Stomach (tissue), 9 donors: ENCODE measurements around the gene PTPRC. TPM values are rescaled to one million over a fixed set of nuclear protein-coding genes. Genes with fewer than 3 reads are reported as not detected.

Experiments used
- DNase-seq, 2 donors: peaks; one replicate each; pipeline versions ENCODE4 v3.0.0 to v3.0.0-alpha.2; 2013 to 2019
- H3K27ac ChIP-seq, 5 donors: fragments of 200-600 bp in 4 of 5; sonication (generic) in 4 of 5; one replicate each; pipeline ENCODE4 v1.5.1; 2013 to 2019; ENCODE audit warnings: mild to moderate bottlenecking in 1 of 5, moderate library complexity in 1 of 5
- H3K27me3 ChIP-seq, 3 donors: fragments of 200-600 bp; sonication (generic); one replicate each; pipeline ENCODE4 v1.5.1; 2017 to 2019; ENCODE audit warnings: mixed run types in 1 of 3
- H3K36me3 ChIP-seq, 4 donors: fragments of 200-600 bp; sonication (generic); 1 replicate in 3 of 4; 2 replicates in 1 of 4; pipeline ENCODE4 v1.5.1; 2016 to 2019
- H3K4me1 ChIP-seq, 4 donors: fragments of 200-600 bp; sonication (generic); one replicate each; pipeline ENCODE4 v1.5.1; 2016 to 2019
- H3K4me3 ChIP-seq, 4 donors: fragments of 200-600 bp; sonication (generic) in 3 of 4; one replicate each; pipeline ENCODE4 v1.5.1; 2016 to 2019; ENCODE audit warnings: mild to moderate bottlenecking in 1 of 4
- H3K9me3 ChIP-seq, 4 donors: fragments of 200-600 bp; sonication (generic); one replicate each; pipeline ENCODE4 v1.5.1; 2016 to 2019
- CTCF ChIP-seq, 7 experiments: fragments of 450-650 bp in 4 of 7; fragments of 200-600 bp in 3 of 7; sonication (generic) in 3 of 7; IDR thresholded peaks; one replicate each; pipeline ENCODE4 v1.5.1; 2016 to 2019; ENCODE audit warnings: antibody characterized with exemption in 7 of 7, control low read depth in 2 of 7, mild to moderate bottlenecking in 1 of 7
- EP300 ChIP-seq: sonication (generic); formaldehyde crosslinking; IDR thresholded peaks from one replicate; pipeline ENCODE4 v1.6.1; 2017; ENCODE audit warnings: antibody characterized with exemption
- POLR2A ChIP-seq, 4 donors: fragments of 450-650 bp; IDR thresholded peaks; one replicate each; pipeline ENCODE4 v1.6.1; 2016; ENCODE audit warnings: antibody characterized with exemption in 4 of 4, control low read depth in 2 of 4, mild to moderate bottlenecking in 1 of 4, moderate library complexity in 1 of 4
- POLR2AphosphoS5 ChIP-seq, 3 donors: sonication (generic); formaldehyde crosslinking; IDR thresholded peaks; one replicate each; pipeline ENCODE4 v1.6.1; 2016; ENCODE audit warnings: antibody characterized with exemption in 3 of 3
- WGBS, 5 donors: extraction: QIAGEN DNeasy Blood & Tissue Kit in 3 of 5; methylation state at CpG; one replicate each; pipeline versions ENCODE4 v1.1.5 to v1.1.7; 2013 to 2018; 5-methylcytosine and 5-hydroxymethylcytosine counted together
- intact Hi-C: fragments of 100-400 bp; cut with DNase I; formaldehyde crosslinking; loops from one replicate; pipeline ENCODE4 v1.15.1; 2023; ENCODE audit warnings: low total_unique reads
- polyA plus RNA-seq, 3 donors: library from polyadenylated mRNA; stranded (reverse); fragments of 200-250 nt; gene quantifications; one replicate each; pipeline ENCODE4 v1.2.3, GENCODE V29; 2013
- total RNA-seq, 5 donors: library from RNA; depleted of rRNA; stranded (reverse); fragments of >200 nt; gene quantifications; one replicate each; pipeline versions ENCODE4 v1.1.0 to v1.2.3, GENCODE V29; 2014 to 2016
- donor health status: healthy with polysubstance abuse.
- donor health status: Bipolar disorder and iron deficiency.
- donor health status: healthy.

The PTPRC gene
- total and polyA plus RNA-seq, 8 donors = 0.58 to 50.9 (median 15.2) TPM

GRCh38 chr1:198629610-198630009 is 9.2 kb upstream of the PTPRC start:
- TF ChIP-seq CTCF (IDR thresholded peaks at IDR 0.05) (no peak), POLR2A (IDR thresholded peaks at IDR 0.05) (no peak), POLR2AphosphoS5 (IDR thresholded peaks at IDR 0.05) (no peak), EP300 (no peak)
- Histone ChIP-seq H3K36me3 (no peaks in the 10 kb centered on the region), H3K27ac (no peak overlapping the region), H3K4me1 (no peaks in the 10 kb centered on the region), H3K4me3 (no peak overlapping the region), H3K9me3 (no peaks in the 10 kb centered on the region), H3K27me3 (no peaks in the 10 kb centered on the region)
- intact Hi-C loops = no loop called here
- DNase-seq = no peak

GRCh38 chr1:198630863-198631262 is 8.0 kb upstream of the PTPRC start:
- no peak for TF ChIP-seq POLR2AphosphoS5 (IDR thresholded peaks at IDR 0.05)
- TF ChIP-seq POLR2A (IDR thresholded peaks at IDR 0.05) = no peak
- DNase-seq = no peak
- WGBS, 5 donors = 76 to 93% (median 89%) methylated on average over 1 of the region's 1 CpG
- intact Hi-C loops = no loop called here
- no peak overlapping the region for H3K4me3 ChIP-seq
- H3K4me1 ChIP-seq = no peaks in the 10 kb centered on the region
- no peaks in the 10 kb centered on the region for H3K9me3 ChIP-seq
- no peaks in the 10 kb centered on the region for H3K27me3 ChIP-seq
- H3K36me3 ChIP-seq = no peaks in the 10 kb centered on the region
- H3K27ac ChIP-seq = no peak overlapping the region

- Histone ChIP-seq H3K27ac (no peak overlapping the region), H3K9me3 (no peaks in the 10 kb centered on the region), H3K4me3 (no peak overlapping the region), H3K36me3 (no peaks in the 10 kb centered on the region), H3K4me1 (no peaks in the 10 kb centered on the region), H3K27me3 (no peaks in the 10 kb centered on the region)
- no peak for TF ChIP-seq POLR2A (IDR thresholded peaks at IDR 0.05)
- TF ChIP-seq CTCF (IDR thresholded peaks at IDR 0.05) = no peak
- TF ChIP-seq POLR2AphosphoS5 (IDR thresholded peaks at IDR 0.05) = no peak
- no peak for TF ChIP-seq EP300
- DNase-seq = no peak
- WGBS, 5 donors = 86 to 96% (median 87%) methylated on average over 1 of the region's 1 CpG
- intact Hi-C loops = no loop called here
Observed at GRCh38 chr1:198631292-198631691, 7.5 kb upstream of the PTPRC start.

GRCh38 chr1:198632007-198632406 is 6.8 kb upstream of the PTPRC start:
- Histone ChIP-seq H3K4me3 (no peak overlapping the region), H3K36me3 (no peaks in the 10 kb centered on the region), H3K27me3 (no peaks in the 10 kb centered on the region), H3K4me1 (no peaks in the 10 kb centered on the region), H3K9me3 (no peaks in the 10 kb centered on the region), H3K27ac (no peak overlapping the region)
- WGBS, 5 donors = 71 to 79% (median 75%) methylated on average over 2 of the region's 2 CpGs
- DNase-seq = no peak
- no peak for TF ChIP-seq POLR2AphosphoS5 (IDR thresholded peaks at IDR 0.05)
- TF ChIP-seq CTCF (IDR thresholded peaks at IDR 0.05) = no peak
- TF ChIP-seq EP300 = no peak
- no peak for TF ChIP-seq POLR2A (IDR thresholded peaks at IDR 0.05)
- intact Hi-C loops = no loop called here

- H3K4me3 ChIP-seq = no peak overlapping the region
- peak overlapping the region in 2 of 5 donors; percentile 51 to 58 for H3K27ac ChIP-seq
- no peak for DNase-seq
- H3K9me3 ChIP-seq = no peaks in the 10 kb centered on the region
- H3K36me3 ChIP-seq = no peaks in the 10 kb centered on the region
- WGBS, 5 donors = 86 to 100% (median 93%) methylated on average over 2 of the region's 2 CpGs
- intact Hi-C loops = no loop called here
- H3K4me1 ChIP-seq = no peaks in the 10 kb centered on the region
- TF ChIP-seq POLR2A (IDR thresholded peaks at IDR 0.05) = no peak
- no peak for TF ChIP-seq CTCF (IDR thresholded peaks at IDR 0.05)
- no peak for TF ChIP-seq EP300
- TF ChIP-seq POLR2AphosphoS5 (IDR thresholded peaks at IDR 0.05) = no peak
- H3K27me3 ChIP-seq = no peaks in the 10 kb centered on the region
Observed at GRCh38 chr1:198633675-198634121, 5.1 kb upstream of the PTPRC start.
